ENCODE data around the gene KCNK4.

DNA sequence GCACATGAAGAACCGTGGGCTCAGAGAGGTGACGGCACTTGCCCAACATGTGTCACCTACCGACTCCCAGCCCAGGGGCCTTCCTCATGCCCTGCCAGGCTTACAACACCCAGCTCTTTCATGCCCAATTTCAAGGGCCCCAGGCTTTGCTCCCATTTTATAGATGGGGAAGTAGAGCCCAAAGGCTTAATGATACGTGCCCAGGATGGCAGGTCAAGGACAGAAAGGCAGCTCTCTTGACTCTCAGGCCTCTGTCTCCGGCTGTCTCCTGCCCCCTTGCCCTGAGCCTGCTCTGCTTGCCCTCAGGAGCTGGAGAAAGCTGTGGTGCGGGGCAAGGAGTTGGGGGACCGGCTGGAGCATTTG is 57.9 kb downstream of the KCNK4 start:
- TF ChIP-seq, protein P1, sequence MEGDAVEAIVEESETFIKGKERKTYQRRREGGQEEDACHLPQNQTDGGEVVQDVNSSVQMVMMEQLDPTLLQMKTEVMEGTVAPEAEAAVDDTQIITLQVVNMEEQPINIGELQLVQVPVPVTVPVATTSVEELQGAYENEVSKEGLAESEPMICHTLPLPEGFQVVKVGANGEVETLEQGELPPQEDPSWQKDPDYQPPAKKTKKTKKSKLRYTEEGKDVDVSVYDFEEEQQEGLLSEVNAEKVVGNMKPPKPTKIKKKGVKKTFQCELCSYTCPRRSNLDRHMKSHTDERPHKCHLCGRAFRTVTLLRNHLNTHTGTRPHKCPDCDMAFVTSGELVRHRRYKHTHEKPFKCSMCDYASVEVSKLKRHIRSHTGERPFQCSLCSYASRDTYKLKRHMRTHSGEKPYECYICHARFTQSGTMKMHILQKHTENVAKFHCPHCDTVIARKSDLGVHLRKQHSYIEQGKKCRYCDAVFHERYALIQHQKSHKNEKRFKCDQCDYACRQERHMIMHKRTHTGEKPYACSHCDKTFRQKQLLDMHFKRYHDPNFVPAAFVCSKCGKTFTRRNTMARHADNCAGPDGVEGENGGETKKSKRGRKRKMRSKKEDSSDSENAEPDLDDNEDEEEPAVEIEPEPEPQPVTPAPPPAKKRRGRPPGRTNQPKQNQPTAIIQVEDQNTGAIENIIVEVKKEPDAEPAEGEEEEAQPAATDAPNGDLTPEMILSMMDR (IDR thresholded peaks at IDR 0.05; ENCODE audit: extremely low read depth in 1 of 2, insufficient read depth in 1 of 2, low read depth in 1 of 2, low read length in 2 of 2), result no peak
- no peak for TF ChIP-seq POLR2A (IDR thresholded peaks at IDR 0.05; ENCODE audit: low read depth, low read length)
- no peak for TF ChIP-seq EZH2 (IDR thresholded peaks at IDR 0.05; ENCODE audit: borderline replicate concordance, low read depth, low read length, severe bottlenecking)
- TF ChIP-seq MYC (IDR thresholded peaks at IDR 0.05; ENCODE audit: low read depth, low read length), result no peak
- TF ChIP-seq, protein P2, sequence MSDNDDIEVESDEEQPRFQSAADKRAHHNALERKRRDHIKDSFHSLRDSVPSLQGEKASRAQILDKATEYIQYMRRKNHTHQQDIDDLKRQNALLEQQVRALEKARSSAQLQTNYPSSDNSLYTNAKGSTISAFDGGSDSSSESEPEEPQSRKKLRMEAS (IDR thresholded peaks at IDR 0.05; ENCODE audit: insufficient read depth, insufficient read length), result no peak
- TF ChIP-seq FOS (IDR thresholded peaks at IDR 0.05; ENCODE audit: borderline replicate concordance, insufficient read depth, low read length), result no peak
- TF ChIP-seq POLR2AphosphoS5 (IDR thresholded peaks at IDR 0.05; ENCODE audit: insufficient read depth, low read depth, low read length), result no peak
- TF ChIP-seq JUN (IDR thresholded peaks at IDR 0.05; ENCODE audit: borderline replicate concordance, insufficient read depth, insufficient read length, low read depth), result no peak
- no peak for TF ChIP-seq GATA2 (IDR thresholded peaks at IDR 0.05; ENCODE audit: insufficient read depth, insufficient read length, low read depth, low read length)

Data from endothelial cell of umbilical vein (primary cell).